H7 (cell line): ENCODE results near the gene ISY1. TPM values are rescaled to one million over a fixed set of nuclear protein-coding genes. Genes with fewer than 3 reads are reported as not detected.
"Not testable (repeated sequence)": the region's sequence is repeated elsewhere in the genome, so short reads cannot be mapped to it uniquely, and the experiment has no call there.

Experiments used
- DNase-seq: peaks from one replicate; pipeline ENCODE4 v3.0.0; 2012
- H3K27me3 ChIP-seq: 2 replicates; pipeline ENCODE4 v1.6.0; 2011; ENCODE audit warnings: mild to moderate bottlenecking, low read length; ENCODE audit not compliant: control insufficient read depth, insufficient read depth
- H3K36me3 ChIP-seq: replicated peaks from 2 replicates; pipeline ENCODE4 v1.5.1; 2011; ENCODE audit warnings: low read length; ENCODE audit not compliant: control insufficient read depth, insufficient read depth
- H3K4me3 ChIP-seq: 2 replicates; pipeline ENCODE4 v1.5.1; 2011; ENCODE audit warnings: low read depth, mild to moderate bottlenecking, control low read depth, low read length, moderate library complexity; ENCODE audit not compliant: insufficient read depth
- total RNA-seq: library from RNA; depleted of rRNA; stranded (reverse); fragments of >200 nt; shearing (Covaris generic); gene quantifications from 2 replicates; pipeline ENCODE4 v1.2.3, GENCODE V29; 2014; rRNA removed

ISY1 gene
- total RNA-seq: 24.1 and 26.2 TPM in 2 replicates

GRCh38 chr3:129160891-129161859 lies at the start of gene ISY1:
Gene ISY1, minus strand, starts transcription at chr3:129161063. Its CDS starts 88 bp downstream, at chr3:129160975.
- H3K4me3 ChIP-seq: peak within 1 kb of the TSS; percentile 81
- H3K36me3 ChIP-seq: no peaks in the 10 kb centered on the region; the same call in 1 of the 2 replicates
- no peaks in the 10 kb centered on the region for H3K27me3 ChIP-seq
- peak; percentile 95 for DNase-seq

GRCh38 chr3:129207479-129207878 lies 46.6 kb upstream of the ISY1 start:
- Histone ChIP-seq H3K27me3 (no peaks in the 10 kb centered on the region), H3K36me3 (no peaks in the 10 kb centered on the region), H3K4me3 (no peak overlapping the region)
- no peak for DNase-seq

GRCh38 chr3:129205109-129205832 lies 44.4 kb upstream of the ISY1 start:
- H3K27me3 ChIP-seq: no peaks in the 10 kb centered on the region
- H3K4me3 ChIP-seq: no peak overlapping the region
- H3K36me3 ChIP-seq: no peaks in the 10 kb centered on the region
- DNase-seq: no peak

GRCh38 chr3:129204473-129204872 lies 43.6 kb upstream of the ISY1 start:
- no peaks in the 10 kb centered on the region for H3K36me3 ChIP-seq
- H3K4me3 ChIP-seq: no peak overlapping the region
- no peaks in the 10 kb centered on the region for H3K27me3 ChIP-seq
- DNase-seq: no peak

- Histone ChIP-seq H3K27me3 (no peaks in the 10 kb centered on the region), H3K4me3 (no peak overlapping the region), H3K36me3 (no peaks in the 10 kb centered on the region)
- no peak for DNase-seq
Observed at GRCh38 chr3:129199366-129199765, 38.5 kb upstream of the ISY1 start.

- no peaks in the 10 kb centered on the region for H3K36me3 ChIP-seq
- no peak overlapping the region for H3K4me3 ChIP-seq
- no peak for DNase-seq
- no peaks in the 10 kb centered on the region for H3K27me3 ChIP-seq
Observed at GRCh38 chr3:129197321-129197720, 36.5 kb upstream of the ISY1 start.

- H3K4me3 ChIP-seq: no peak overlapping the region
- H3K36me3 ChIP-seq: no peaks in the 10 kb centered on the region
- no peak for DNase-seq
- no peaks in the 10 kb centered on the region for H3K27me3 ChIP-seq
Observed at GRCh38 chr3:129196601-129197000, 35.7 kb upstream of the ISY1 start.

- Histone ChIP-seq H3K27me3 (no peaks in the 10 kb centered on the region), H3K4me3 (no peak overlapping the region), H3K36me3 (no peaks in the 10 kb centered on the region)
- DNase-seq: no peak
Observed at GRCh38 chr3:129195731-129196256, 34.9 kb upstream of the ISY1 start.

GRCh38 chr3:129189793-129190192 lies 28.9 kb upstream of the ISY1 start:
- H3K27me3 ChIP-seq, DNase-seq, H3K36me3 ChIP-seq, H3K4me3 ChIP-seq: not testable (repeated sequence)

GRCh38 chr3:129187857-129188256 lies 27.0 kb upstream of the ISY1 start:
- no peak overlapping the region for H3K4me3 ChIP-seq
- H3K36me3 ChIP-seq: no peaks in the 10 kb centered on the region
- DNase-seq: no peak
- H3K27me3 ChIP-seq: no peaks in the 10 kb centered on the region

- no peak overlapping the region for H3K4me3 ChIP-seq
- DNase-seq: no peak
- no peaks in the 10 kb centered on the region for H3K36me3 ChIP-seq
- no peaks in the 10 kb centered on the region for H3K27me3 ChIP-seq
Observed at GRCh38 chr3:129185783-129186182, 24.9 kb upstream of the ISY1 start.

GRCh38 chr3:129184784-129185542 lies 24.1 kb upstream of the ISY1 start:
- not testable (repeated sequence) for H3K27me3 ChIP-seq, H3K4me3 ChIP-seq, DNase-seq, H3K36me3 ChIP-seq

- peak; percentile 68 for DNase-seq
- Histone ChIP-seq H3K27me3 (no peaks in the 10 kb centered on the region), H3K4me3 (peak overlapping the region; percentile 100), H3K36me3 (peaks cover under 1% of the 10 kb centered on the region)
Observed at GRCh38 chr3:129184396-129184657, 23.5 kb upstream of the ISY1 start.

- H3K27me3 ChIP-seq: no peaks in the 10 kb centered on the region
- peak; percentile 98 for DNase-seq
Observed at GRCh38 chr3:129183569-129184395, 22.9 kb upstream of the ISY1 start, which contains the start of gene CNBP. Gene CNBP, minus strand, starts transcription at chr3:129183896. Its CDS starts 12,139 bp downstream, at chr3:129171757.

More at GRCh38 chr3:129183569-129184395, 22.9 kb upstream of the ISY1 start, which contains the start of gene CNBP:
- Histone ChIP-seq H3K4me3 (peak within 1 kb of the TSS; percentile 100), H3K36me3 (peaks cover 3% of the 10 kb centered on the region)
